ENCODE measurements around the gene LRR1. TPM values are rescaled to one million over a fixed set of nuclear protein-coding genes. Genes with fewer than 3 reads are reported as not detected.
A peak's percentile ranks its signal among the peaks of the same experiment; 100 is the strongest.

Gene LRR1
- total RNA-seq = 10 to 100 TPM; 44.1 to 53.1 TPM

- no peaks in the 10 kb centered on the region for H3K27me3 Mint-ChIP-seq (ENCODE audit: low read depth)
- peaks cover 47% of the 10 kb centered on the region for H3K4me1 Mint-ChIP-seq (ENCODE audit: low read depth)
- no peaks in the 10 kb centered on the region for H3K9me3 Mint-ChIP-seq
- H3K4me3 Mint-ChIP-seq = peak within 1 kb of the TSS; percentile 99
- ATAC-seq (replicated peaks in 1 of 2) = peak; percentile 87 to 89
- H3K36me3 Mint-ChIP-seq (ENCODE audit: insufficient read depth in 2 of 2) = peaks cover 7 to 18% of the 10 kb centered on the region in 2 donors
- DNase-seq = peak; percentile 91
- peak within 1 kb of the TSS; percentile 99 for H3K27ac Mint-ChIP-seq
Measured at GRCh38 chr14:49598485-49599300, at the start of gene LRR1. TSS of gene LRR1 (plus strand) at chr14:49598940. CDS start at chr14:49599021, 81 bp downstream.

- H3K36me3 Mint-ChIP-seq (ENCODE audit: insufficient read depth in 2 of 2) = no peaks in the 10 kb centered on the region
Measured at GRCh38 chr14:49549446-49549845, 49.3 kb upstream of the LRR1 start.

GRCh38 chr14:49549881-49550280, 48.9 kb upstream of the LRR1 start:
- DNase-seq (peak in 1 of 2 donors; percentile 2), ATAC-seq (replicated peaks in 1 of 2) (no peak)
- no peaks in the 10 kb centered on the region for H3K36me3 Mint-ChIP-seq (ENCODE audit: insufficient read depth in 2 of 2)
- H3K4me1 Mint-ChIP-seq (ENCODE audit: low read depth) = no peaks in the 10 kb centered on the region
- H3K4me3 Mint-ChIP-seq = no peak overlapping the region
- no peak overlapping the region for H3K27ac Mint-ChIP-seq
- H3K9me3 Mint-ChIP-seq = no peaks in the 10 kb centered on the region
- H3K27me3 Mint-ChIP-seq (ENCODE audit: low read depth) = no peaks in the 10 kb centered on the region

More at GRCh38 chr14:49549446-49549845, 49.3 kb upstream of the LRR1 start:
- no peak for ATAC-seq (replicated peaks in 1 of 2)
- Mint-ChIP-seq H3K27me3 (ENCODE audit: low read depth) (no peaks in the 10 kb centered on the region), H3K4me1 (ENCODE audit: low read depth) (no peaks in the 10 kb centered on the region), H3K9me3 (no peaks in the 10 kb centered on the region), H3K4me3 (no peak overlapping the region), H3K27ac (no peak overlapping the region)
- DNase-seq = no peak

GRCh38 chr14:49550286-49551184, 48.2 kb upstream of the LRR1 start:
- no peak for ATAC-seq (replicated peaks in 1 of 2)
- no peak for DNase-seq
- no peak overlapping the region for H3K4me3 Mint-ChIP-seq
- no peaks in the 10 kb centered on the region for H3K9me3 Mint-ChIP-seq
- H3K36me3 Mint-ChIP-seq (ENCODE audit: insufficient read depth in 2 of 2) = no peaks in the 10 kb centered on the region
- H3K27ac Mint-ChIP-seq = no peak overlapping the region
- H3K27me3 Mint-ChIP-seq (ENCODE audit: low read depth) = no peaks in the 10 kb centered on the region
- H3K4me1 Mint-ChIP-seq (ENCODE audit: low read depth) = no peaks in the 10 kb centered on the region

- Mint-ChIP-seq H3K4me3 (no peak overlapping the region), H3K27me3 (ENCODE audit: low read depth) (no peaks in the 10 kb centered on the region), H3K27ac (no peak overlapping the region), H3K9me3 (no peaks in the 10 kb centered on the region), H3K4me1 (ENCODE audit: low read depth) (no peaks in the 10 kb centered on the region), H3K36me3 (ENCODE audit: insufficient read depth in 2 of 2) (no peaks in the 10 kb centered on the region)
- ATAC-seq (replicated peaks in 1 of 2) = no peak
- no peak for DNase-seq
Measured at GRCh38 chr14:49551569-49551968, 47.2 kb upstream of the LRR1 start.

GRCh38 chr14:49553106-49553505, 45.6 kb upstream of the LRR1 start:
- H3K4me1 Mint-ChIP-seq (ENCODE audit: low read depth) = no peaks in the 10 kb centered on the region
- H3K36me3 Mint-ChIP-seq (ENCODE audit: insufficient read depth in 2 of 2) = no peaks in the 10 kb centered on the region
- no peak for DNase-seq
- no peak overlapping the region for H3K4me3 Mint-ChIP-seq
- no peaks in the 10 kb centered on the region for H3K27me3 Mint-ChIP-seq (ENCODE audit: low read depth)
- ATAC-seq (replicated peaks in 1 of 2) = no peak
- no peaks in the 10 kb centered on the region for H3K9me3 Mint-ChIP-seq
- H3K27ac Mint-ChIP-seq = no peak overlapping the region

- Mint-ChIP-seq H3K4me1 (ENCODE audit: low read depth) (no peaks in the 10 kb centered on the region), H3K4me3 (no peak overlapping the region), H3K27me3 (ENCODE audit: low read depth) (no peaks in the 10 kb centered on the region), H3K27ac (no peak overlapping the region), H3K9me3 (no peaks in the 10 kb centered on the region), H3K36me3 (ENCODE audit: insufficient read depth in 2 of 2) (no peaks in the 10 kb centered on the region)
- ATAC-seq (replicated peaks in 1 of 2) (no peak), DNase-seq (no peak)
Measured at GRCh38 chr14:49553892-49554291, 44.8 kb upstream of the LRR1 start.

- no peak overlapping the region for H3K27ac Mint-ChIP-seq
- peaks cover 2 to 6% of the 10 kb centered on the region in 2 donors for H3K9me3 Mint-ChIP-seq
- no peak overlapping the region for H3K4me3 Mint-ChIP-seq
- H3K27me3 Mint-ChIP-seq (ENCODE audit: low read depth) = peaks cover 6% of the 10 kb centered on the region
- ATAC-seq (replicated peaks in 1 of 2) (no peak), DNase-seq (no peak)
- H3K4me1 Mint-ChIP-seq (ENCODE audit: low read depth) = no peaks in the 10 kb centered on the region
- peaks cover 1 to 4% of the 10 kb centered on the region in 2 donors for H3K36me3 Mint-ChIP-seq (ENCODE audit: insufficient read depth in 2 of 2)
Measured at GRCh38 chr14:49559979-49560768, 38.6 kb upstream of the LRR1 start.

GRCh38 chr14:49566714-49567113, 32.0 kb upstream of the LRR1 start:
- Mint-ChIP-seq H3K4me1 (ENCODE audit: low read depth) (no peaks in the 10 kb centered on the region), H3K27ac (no peak overlapping the region), H3K9me3 (peaks cover 2 to 6% of the 10 kb centered on the region in 2 donors), H3K4me3 (no peak overlapping the region), H3K36me3 (ENCODE audit: insufficient read depth in 2 of 2) (peaks cover 1 to 9% of the 10 kb centered on the region in 2 donors), H3K27me3 (ENCODE audit: low read depth) (peaks cover 2% of the 10 kb centered on the region)
- ATAC-seq (replicated peaks in 1 of 2) (no peak), DNase-seq (no peak)

- Mint-ChIP-seq H3K27ac (no peak overlapping the region), H3K9me3 (peaks cover 0 to 2% of the 10 kb centered on the region in 2 donors), H3K36me3 (ENCODE audit: insufficient read depth in 2 of 2) (peaks cover 2 to 19% of the 10 kb centered on the region in 2 donors), H3K4me3 (no peak overlapping the region), H3K4me1 (ENCODE audit: low read depth) (no peaks in the 10 kb centered on the region), H3K27me3 (ENCODE audit: low read depth) (no peaks in the 10 kb centered on the region)
- no peak for ATAC-seq (replicated peaks in 1 of 2)
- DNase-seq = no peak
Measured at GRCh38 chr14:49569281-49569680, 29.5 kb upstream of the LRR1 start.

GRCh38 chr14:49574038-49574437, 24.7 kb upstream of the LRR1 start:
- no peak for ATAC-seq (replicated peaks in 1 of 2)
- no peak for DNase-seq
- H3K27ac Mint-ChIP-seq = no peak overlapping the region
- H3K4me1 Mint-ChIP-seq (ENCODE audit: low read depth) = peaks cover 25% of the 10 kb centered on the region
- peaks cover 0 to 2% of the 10 kb centered on the region in 2 donors for H3K9me3 Mint-ChIP-seq
- no peak overlapping the region for H3K4me3 Mint-ChIP-seq
- H3K36me3 Mint-ChIP-seq (ENCODE audit: insufficient read depth in 2 of 2) = peaks cover 6 to 37% of the 10 kb centered on the region in 2 donors
- no peaks in the 10 kb centered on the region for H3K27me3 Mint-ChIP-seq (ENCODE audit: low read depth)

- Mint-ChIP-seq H3K4me1 (ENCODE audit: low read depth) (peaks cover 64% of the 10 kb centered on the region), H3K27me3 (ENCODE audit: low read depth) (no peaks in the 10 kb centered on the region), H3K27ac (no peak overlapping the region), H3K36me3 (ENCODE audit: insufficient read depth in 2 of 2) (peaks cover 10 to 38% of the 10 kb centered on the region in 2 donors), H3K9me3 (no peaks in the 10 kb centered on the region), H3K4me3 (no peak overlapping the region)
- no peak for DNase-seq
- peak in 1 of 2 donors; percentile 41 for ATAC-seq (replicated peaks in 1 of 2)
Measured at GRCh38 chr14:49578141-49578540, 20.6 kb upstream of the LRR1 start.
